Activated T-helper 9 cell treated with anti-CD3 and anti-CD28 coated beads, Interleukin-2, amount 50 U/mL, for 16 hours (primary cell): Measurements from ENCODE around the gene OR2H1.

ENCODE experiments used
- DNase-seq: peaks from one replicate; pipeline ENCODE4 v3.0.0-alpha.2; 2020; ENCODE audit warnings: low read depth

The OR2H1 gene

DNA sequence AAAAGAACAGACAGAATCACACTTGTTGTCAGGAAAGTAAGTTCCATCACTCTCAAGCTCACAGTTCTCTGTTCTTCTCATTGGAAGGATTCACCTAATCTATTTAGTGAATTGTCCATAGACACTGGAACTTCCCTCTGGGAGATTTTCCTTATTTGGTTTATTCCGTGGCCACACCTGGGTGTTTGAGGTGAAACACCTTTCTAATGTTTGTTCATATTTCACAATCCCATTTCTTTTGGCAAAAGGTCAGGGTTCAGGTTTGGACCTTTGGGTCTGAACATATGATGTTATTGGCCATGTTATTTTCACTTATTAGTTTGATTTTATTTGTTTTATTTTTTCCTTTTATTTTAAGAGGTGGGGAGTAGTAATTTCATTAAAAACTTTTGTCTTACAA, 26.8 kb downstream of the OR2H1 start:
- no peak for DNase-seq

DNA sequence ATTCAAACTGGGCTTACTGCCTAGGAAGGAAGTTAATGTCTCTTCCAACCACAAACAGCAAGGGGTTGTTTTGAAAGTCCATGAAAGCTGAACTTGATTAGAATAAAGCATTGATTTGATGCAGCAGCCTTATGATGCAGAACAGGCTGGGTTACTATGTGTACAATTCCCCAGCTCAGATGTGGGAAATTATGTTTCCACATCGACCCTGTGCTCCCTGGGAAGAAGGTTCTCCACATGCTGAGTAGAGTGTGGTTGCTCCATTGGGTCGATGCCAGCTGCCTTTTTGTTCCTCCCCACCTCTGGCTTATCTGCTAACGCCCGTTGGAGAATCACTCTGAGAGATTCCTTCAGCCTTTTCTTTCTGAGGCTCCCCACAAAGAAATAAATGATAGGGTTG, 29.6 kb downstream of the OR2H1 start:
- no peak for DNase-seq

DNA sequence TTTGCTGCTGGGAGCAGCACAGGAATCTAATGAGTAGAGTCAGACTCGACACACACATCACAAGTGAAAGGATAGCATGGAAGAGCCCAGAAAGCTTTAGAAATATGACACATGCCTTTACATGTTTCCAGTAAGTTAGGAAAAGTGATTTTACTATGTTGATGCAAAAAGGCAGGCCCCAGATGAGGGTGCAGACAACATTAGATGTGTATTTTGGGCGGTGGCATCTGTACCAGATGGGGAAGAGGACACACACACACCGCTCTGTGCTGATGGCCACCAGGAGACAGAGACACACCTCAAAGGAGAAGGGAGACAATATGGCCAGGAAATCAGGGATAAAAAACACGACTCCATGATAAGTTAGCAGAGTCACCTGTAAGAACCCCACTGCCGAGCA, 30.2 kb downstream of the OR2H1 start:
- no peak for DNase-seq

DNA sequence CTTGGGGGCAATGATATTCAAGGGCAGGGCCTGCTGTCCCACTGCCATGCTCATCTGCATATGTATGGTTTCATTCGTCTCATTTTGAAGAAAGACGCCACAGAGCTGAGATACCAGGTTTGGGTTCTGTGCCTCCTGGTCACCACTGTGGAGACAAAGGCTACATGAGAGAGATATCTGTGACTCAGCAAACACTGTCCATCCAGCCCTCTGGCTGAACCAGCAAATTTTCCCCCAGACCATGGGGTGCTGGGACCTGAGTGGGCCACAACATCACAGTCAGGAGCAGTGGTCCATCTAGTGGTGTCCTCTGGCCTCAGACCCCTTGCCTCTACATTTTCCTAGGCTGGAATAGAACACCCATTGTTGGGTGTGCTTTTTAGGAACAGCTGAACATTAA, 30.7 kb downstream of the OR2H1 start, which contains the start of gene MAS1L:
Gene MAS1L (minus strand): TSS at position 297 of the 400 bp plus-strand sequence. CDS start 54 bp downstream, at position 243.
- no peak for DNase-seq

DNA sequence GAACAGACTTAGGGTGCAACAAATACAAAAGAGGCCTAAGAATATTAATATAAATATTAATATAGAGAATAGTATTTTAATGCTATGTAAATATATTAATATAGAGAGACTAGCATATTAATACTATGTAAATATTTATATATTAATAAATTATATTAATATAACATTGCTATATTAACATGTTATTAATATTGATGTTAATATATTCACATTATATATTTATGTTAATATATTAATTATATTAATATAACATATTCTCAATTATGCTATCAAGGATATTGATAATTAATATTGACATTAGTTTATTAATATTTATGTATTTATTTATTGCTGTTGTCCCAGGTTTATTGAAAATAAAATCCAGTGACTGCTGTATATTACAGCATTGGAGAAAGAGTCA, 31.9 kb downstream of the OR2H1 start:
- no peak for DNase-seq

- DNase-seq = no peak
Observed at GRCh38 chr6:29489286-29489685, 32.3 kb downstream of the OR2H1 start.

- DNase-seq = no peak
Observed at GRCh38 chr6:29490055-29490454, 33.1 kb downstream of the OR2H1 start.

DNA sequence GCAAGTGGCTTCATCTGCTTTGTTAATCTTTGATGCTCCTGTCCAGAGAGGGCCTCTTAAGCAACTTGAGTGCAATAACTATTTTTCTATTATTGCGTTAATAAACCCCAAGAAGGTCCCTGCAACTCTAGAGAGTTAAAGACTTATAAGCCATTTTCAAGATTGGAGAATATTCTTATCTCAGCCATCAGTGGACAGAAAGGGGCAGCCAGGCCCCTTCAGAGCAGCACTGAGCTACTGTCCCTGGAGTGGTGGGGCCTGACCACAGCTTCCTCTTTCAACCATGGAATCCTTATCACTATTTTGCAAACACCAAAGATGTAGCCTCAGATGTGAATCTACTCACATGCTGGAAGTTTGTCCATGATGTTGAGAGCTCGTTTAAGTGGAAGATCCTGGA, 33.6 kb downstream of the OR2H1 start:
- DNase-seq = no peak

DNA sequence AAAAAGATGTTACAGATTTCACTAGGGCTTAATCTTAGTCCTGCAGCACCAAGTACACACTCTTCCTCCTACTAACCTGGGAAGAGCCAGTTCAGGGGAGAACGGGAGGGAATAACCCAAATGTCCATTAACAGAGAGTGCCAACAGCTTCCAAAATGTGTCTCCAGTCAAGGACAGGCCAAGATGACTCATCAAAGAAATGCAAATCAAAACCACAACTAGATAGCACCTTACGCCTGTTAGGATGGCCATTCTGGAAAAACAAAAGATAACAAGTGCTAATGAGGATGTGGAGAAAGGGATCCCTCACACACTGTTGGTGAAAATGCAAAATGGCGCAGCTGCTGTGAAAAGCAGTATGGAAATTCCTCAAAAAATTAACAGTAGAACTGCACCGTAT, 34.6 kb downstream of the OR2H1 start:
- no peak for DNase-seq

DNA sequence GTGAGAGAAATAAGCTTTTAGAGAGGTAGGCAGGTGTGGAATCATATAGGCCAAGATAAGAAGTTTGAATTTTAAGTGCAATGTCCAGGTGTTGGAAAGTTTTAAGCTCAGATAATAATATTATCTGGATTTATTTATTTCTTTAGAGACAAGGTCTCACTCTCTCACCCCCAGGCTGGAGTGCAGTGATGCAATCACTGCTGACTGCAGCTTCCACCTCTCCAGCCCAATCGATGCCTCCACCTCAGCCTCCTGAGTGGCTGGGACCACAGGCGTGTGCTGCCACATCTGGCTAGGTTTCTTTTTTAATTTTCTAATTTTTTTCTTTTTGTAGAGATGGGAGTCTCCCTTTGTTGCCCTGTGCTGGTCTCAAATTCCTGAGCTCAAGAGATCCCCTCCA, 36.3 kb downstream of the OR2H1 start:
- DNase-seq = no peak

DNA sequence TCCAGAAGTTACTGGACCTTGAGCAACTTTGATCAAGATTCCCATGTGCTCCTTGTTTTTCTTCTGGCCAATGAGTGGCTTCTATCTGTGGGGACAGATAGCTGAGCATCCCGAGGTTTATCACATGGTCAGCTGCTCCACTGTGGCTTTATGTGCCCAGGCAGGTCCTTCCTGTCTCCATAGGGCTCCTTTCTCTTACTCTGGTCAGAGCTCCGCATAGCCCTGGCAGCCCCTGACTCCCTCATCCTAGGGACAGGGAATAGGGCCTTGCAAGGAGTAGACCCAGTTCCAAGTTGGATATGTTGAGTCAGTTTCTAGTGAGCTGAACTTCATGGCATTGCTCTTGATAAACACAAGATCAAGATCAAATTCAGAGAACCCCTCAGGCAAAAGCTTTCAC, 37.2 kb downstream of the OR2H1 start:
- DNase-seq = no peak

- no peak for DNase-seq
Observed at GRCh38 chr6:29495571-29495970, 38.6 kb downstream of the OR2H1 start.

- no peak for DNase-seq
Observed at GRCh38 chr6:29496961-29497360, 40.0 kb downstream of the OR2H1 start.

DNA sequence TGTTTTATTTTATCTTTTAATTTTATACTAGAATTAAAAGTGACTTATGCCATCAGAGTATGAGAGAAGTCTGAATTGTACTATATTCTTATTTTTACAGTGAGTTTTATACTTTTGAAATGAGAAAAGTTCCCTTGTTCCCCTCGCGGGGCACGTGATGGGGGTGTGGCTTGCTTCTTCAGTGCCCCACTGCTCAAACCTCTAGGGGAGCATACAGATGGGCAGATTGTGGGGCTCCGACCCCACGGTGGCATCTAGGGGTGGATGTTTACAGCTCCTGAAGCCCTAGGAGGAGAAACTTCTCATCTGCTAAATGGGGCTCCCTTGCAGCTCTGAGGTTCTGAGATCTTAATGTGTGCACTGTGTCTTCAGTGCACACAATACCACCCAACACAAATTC, 42.7 kb downstream of the OR2H1 start:
- DNase-seq = no peak

DNA sequence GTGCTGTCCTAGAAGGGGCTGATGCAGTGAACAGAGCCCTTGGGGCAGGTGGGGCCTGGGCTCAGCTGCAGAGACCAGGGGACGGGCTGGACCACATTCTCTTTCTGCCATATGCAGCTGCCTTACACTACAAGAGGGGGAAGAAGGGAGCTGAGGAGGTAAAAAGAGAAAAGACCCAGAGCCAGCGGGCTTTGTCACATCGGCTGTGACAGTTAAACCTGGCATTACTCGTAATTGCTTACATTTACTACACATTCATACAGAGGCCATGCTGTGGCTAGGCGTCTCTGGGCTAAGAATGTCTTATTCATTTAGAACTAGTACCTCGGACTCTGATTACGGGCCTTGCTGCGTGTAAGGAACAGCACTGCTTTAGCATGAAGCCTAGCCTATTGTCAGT, 43.6 kb downstream of the OR2H1 start:
- DNase-seq = no peak

- DNase-seq = no peak
Observed at GRCh38 chr6:29501106-29501505, 44.2 kb downstream of the OR2H1 start.

DNA sequence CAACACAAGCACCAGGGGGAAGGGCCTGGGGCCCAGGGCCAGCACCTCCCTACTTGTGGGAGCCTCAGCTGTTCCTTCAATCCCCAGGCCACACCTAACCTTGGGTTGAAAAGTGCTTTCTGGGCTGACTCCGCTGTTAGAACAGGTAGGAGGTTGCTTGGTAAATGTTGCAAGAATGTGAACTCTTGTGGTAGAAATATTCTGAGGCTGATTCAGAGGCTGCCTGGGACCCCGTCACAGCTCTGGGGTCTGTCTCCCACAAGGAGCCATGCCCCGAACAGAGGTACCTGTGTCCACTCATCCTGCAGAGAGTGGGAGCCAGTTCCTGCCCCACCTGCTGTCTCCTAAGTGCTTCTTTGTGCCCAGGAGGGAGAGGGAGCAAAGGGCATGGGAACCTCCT, 45.2 kb downstream of the OR2H1 start:
- no peak for DNase-seq

DNA sequence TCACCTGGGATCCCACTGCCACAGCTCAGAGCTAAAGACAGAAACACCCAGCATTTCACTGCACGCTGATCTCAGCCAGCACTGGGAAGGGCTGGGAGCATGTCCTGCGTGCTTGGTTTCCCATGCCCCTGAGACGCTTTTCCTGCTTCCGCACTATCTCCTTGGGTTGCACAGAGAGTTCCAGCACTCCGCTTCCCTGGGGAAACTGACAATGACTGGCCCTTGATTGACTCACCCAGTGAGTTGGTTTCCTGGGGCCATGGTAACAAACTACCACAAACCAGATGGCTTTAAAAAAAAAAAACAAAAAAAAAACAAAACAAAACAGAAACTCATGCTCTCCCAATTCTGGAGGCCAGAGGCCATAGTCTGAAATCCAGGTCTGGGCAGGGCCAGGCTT, 45.6 kb downstream of the OR2H1 start:
- DNase-seq = no peak

GRCh38 chr6:29504961-29505360, 48.0 kb downstream of the OR2H1 start:
- DNase-seq = no peak

GRCh38 chr6:29505808-29506207, 48.9 kb downstream of the OR2H1 start:
- no peak for DNase-seq

DNA sequence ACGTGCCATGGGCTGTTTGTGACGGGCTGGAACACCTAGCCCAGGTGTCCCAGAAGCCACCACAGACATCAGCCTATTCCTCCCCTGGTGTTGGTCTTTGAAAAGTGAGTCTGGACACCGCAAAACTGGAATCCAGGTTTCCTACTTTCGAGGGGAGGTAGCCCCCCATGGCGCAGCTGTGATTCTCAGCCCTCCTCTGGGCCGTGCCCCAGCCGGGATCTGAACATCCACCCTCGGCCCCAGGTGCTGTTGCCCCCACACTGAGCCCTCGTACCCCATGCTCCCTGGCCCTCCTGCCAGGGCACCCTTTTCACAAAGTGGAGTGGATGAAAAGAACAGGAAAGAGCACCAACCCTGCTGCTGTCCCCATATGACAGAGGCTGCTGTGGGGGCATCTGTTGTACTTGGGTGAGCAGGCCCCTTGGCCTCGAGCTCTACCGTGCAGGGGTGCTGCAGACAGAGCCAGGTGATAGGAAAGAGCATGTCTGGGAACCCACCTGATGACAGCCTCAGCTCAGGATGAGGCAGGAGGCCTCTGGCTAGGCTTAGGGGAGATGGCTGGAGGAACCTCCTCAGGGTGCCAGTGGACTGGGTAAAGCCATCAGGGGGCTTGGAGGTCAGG, 49.6 kb downstream of the OR2H1 start:
- no peak for DNase-seq

GRCh38 chr6:29507319-29507718, 50.4 kb downstream of the OR2H1 start:
- no peak for DNase-seq

- DNase-seq = no peak
Observed at GRCh38 chr6:29509239-29509638, 52.3 kb downstream of the OR2H1 start.

DNA sequence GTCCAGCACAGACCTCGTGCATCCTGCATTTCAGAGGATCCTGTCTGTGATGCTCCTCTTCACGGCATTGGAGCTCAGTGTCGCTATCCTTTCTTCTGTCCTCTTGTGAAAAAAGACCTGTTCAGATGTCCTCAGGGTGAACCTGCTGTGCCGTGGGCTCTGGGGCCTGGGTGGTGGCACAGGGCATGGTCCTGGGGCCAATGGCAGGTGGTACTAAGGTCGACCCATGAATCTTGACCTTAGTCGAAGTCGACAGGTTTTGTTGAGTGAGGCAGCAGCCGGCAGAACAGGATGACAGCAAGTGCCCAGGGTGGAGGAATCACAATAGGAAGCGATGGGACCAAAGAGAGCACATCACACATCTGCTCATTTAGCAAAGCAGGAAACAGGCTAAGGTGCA, 52.8 kb downstream of the OR2H1 start:
- no peak for DNase-seq

GRCh38 chr6:29510202-29510601, 53.2 kb downstream of the OR2H1 start:
- DNase-seq = no peak
